CMK (cell line): Measurements from ENCODE around the gene VSTM2B.
"Not testable (repeated sequence)": the region's sequence is repeated elsewhere in the genome, so short reads cannot be mapped to it uniquely, and the experiment has no call there.

Experiments used
- DNase-seq: peaks from one replicate; pipeline ENCODE4 v3.0.0-alpha.2; 2010; ENCODE audit warnings: low read depth

VSTM2B gene

GRCh38 chr19:29530540-29531457, 5.0 kb downstream of the VSTM2B start:
- no peak for DNase-seq

- DNase-seq = no peak
Measured at GRCh38 chr19:29531458-29532025, 5.7 kb downstream of the VSTM2B start.

- DNase-seq = no peak
Measured at GRCh38 chr19:29532097-29532496, 6.3 kb downstream of the VSTM2B start.

- DNase-seq = no peak
Measured at GRCh38 chr19:29532956-29533355, 7.2 kb downstream of the VSTM2B start.

- DNase-seq = no peak
Measured at GRCh38 chr19:29533578-29534544, 8.1 kb downstream of the VSTM2B start.

- DNase-seq = no peak
Measured at GRCh38 chr19:29535214-29535831, 9.5 kb downstream of the VSTM2B start.

- no peak for DNase-seq
Measured at GRCh38 chr19:29535984-29536508, 10.3 kb downstream of the VSTM2B start.

- no peak for DNase-seq
Measured at GRCh38 chr19:29537181-29537580, 11.4 kb downstream of the VSTM2B start.

GRCh38 chr19:29537601-29538000, 11.8 kb downstream of the VSTM2B start:
- DNase-seq = no peak

GRCh38 chr19:29538146-29538545, 12.4 kb downstream of the VSTM2B start:
- DNase-seq = no peak

- DNase-seq = no peak
Measured at GRCh38 chr19:29538651-29539050, 12.9 kb downstream of the VSTM2B start.

GRCh38 chr19:29539131-29539530, 13.3 kb downstream of the VSTM2B start:
- no peak for DNase-seq

GRCh38 chr19:29539670-29540069, 13.9 kb downstream of the VSTM2B start:
- DNase-seq = no peak

GRCh38 chr19:29540114-29540513, 14.3 kb downstream of the VSTM2B start:
- no peak for DNase-seq

GRCh38 chr19:29541473-29542253, 15.9 kb downstream of the VSTM2B start:
- no peak for DNase-seq

GRCh38 chr19:29542327-29542726, 16.5 kb downstream of the VSTM2B start:
- DNase-seq = no peak

- DNase-seq = no peak
Measured at GRCh38 chr19:29542776-29543175, 17.0 kb downstream of the VSTM2B start.

GRCh38 chr19:29543381-29543780, 17.6 kb downstream of the VSTM2B start:
- DNase-seq = no peak

GRCh38 chr19:29544656-29545360, 19.0 kb downstream of the VSTM2B start:
- no peak for DNase-seq

- not testable (repeated sequence) for DNase-seq
Measured at GRCh38 chr19:29545447-29545846, 19.7 kb downstream of the VSTM2B start.
